HCT116 (cell line): ENCODE results near the gene PDZD8.

Experiments used
- EZH2 ChIP-seq: fragments of 200-600 bp; sonication (generic); IDR thresholded peaks from 2 replicates; pipeline ENCODE4 v1.6.1; 2017; ENCODE audit warnings: antibody characterized with exemption, mixed run types
- EZH2phosphoT487 ChIP-seq: fragments of 200-600 bp; IDR thresholded peaks from 2 replicates; pipeline ENCODE4 v1.6.1; 2018; ENCODE audit warnings: antibody characterized with exemption, borderline replicate concordance
- JUND ChIP-seq: IDR thresholded peaks from 2 replicates; pipeline ENCODE4 v1.6.1; 2012
- SRF ChIP-seq: IDR thresholded peaks from 2 replicates; pipeline ENCODE4 v1.6.1; 2012; ENCODE audit warnings: low read depth
- ZNF274 ChIP-seq: fragments of 200-500 bp; sonication (Bioruptor generic); IDR thresholded peaks from 2 replicates; pipeline ENCODE4 v1.6.1; 2014; ENCODE audit warnings: mild to moderate bottlenecking, low read depth, low read length, inconsistent platforms
- TF ChIP-seq, protein P1 (sequence below), 3 experiments: fragments of 200-600 bp in 1 of 3; sonication (generic) in 1 of 3; IDR thresholded peaks in 2 of 3; conservative IDR thresholded peaks in 1 of 3; 2 replicates each; pipeline ENCODE4 v1.5.1; 2012 to 2017; ENCODE audit warnings: low read depth in 2 of 3, low read length in 2 of 3, antibody characterized with exemption in 1 of 3, borderline replicate concordance in 1 of 3, control low read depth in 1 of 3, mild to moderate bottlenecking in 1 of 3, mixed read lengths in 1 of 3, mixed run types in 1 of 3, moderate library complexity in 1 of 3; ENCODE audit not compliant: insufficient read depth in 1 of 3
- TF ChIP-seq, protein P2 (sequence below): IDR thresholded peaks from 2 replicates; pipeline ENCODE4 v1.6.1; 2012
- TF ChIP-seq, protein P3 (sequence below): IDR thresholded peaks from 2 replicates; pipeline ENCODE4 v1.6.1; 2012

DNA sequence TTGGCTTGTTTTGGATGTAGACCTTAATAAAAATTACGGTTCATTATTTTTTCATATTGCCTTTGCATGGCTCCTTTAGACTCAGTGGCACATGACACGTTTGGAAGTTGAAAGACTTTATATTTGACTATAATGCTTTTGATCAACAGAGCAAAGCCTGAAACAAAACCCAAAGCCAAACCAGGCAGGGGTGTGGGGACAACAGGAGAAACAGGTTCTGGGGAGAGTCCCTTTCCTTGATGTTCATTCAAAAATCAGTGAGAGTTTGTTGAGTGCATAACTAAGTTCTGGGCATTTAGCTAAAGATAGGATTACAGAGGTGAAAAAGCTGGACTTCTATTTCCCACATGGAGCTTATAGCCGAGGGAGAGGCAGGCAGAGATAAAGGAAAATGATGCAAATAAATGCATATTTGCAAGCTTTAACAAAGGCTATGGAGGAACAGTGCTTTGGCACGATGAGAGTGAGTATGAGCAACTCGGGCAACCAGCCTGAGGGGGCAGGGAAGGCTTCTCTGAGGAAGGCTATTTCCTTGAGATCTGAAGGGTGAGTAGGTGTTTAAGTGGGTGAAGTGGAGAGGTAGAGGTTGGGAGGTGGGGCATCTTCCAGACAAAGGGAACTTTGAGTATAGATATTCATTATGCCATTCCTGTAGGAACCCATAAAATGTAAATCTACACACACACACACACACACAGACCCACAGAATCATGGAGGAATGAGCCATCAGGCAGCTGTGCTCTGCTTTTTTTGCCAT lies 34.5 kb upstream of the PDZD8 start:
- TF ChIP-seq, protein P1, sequence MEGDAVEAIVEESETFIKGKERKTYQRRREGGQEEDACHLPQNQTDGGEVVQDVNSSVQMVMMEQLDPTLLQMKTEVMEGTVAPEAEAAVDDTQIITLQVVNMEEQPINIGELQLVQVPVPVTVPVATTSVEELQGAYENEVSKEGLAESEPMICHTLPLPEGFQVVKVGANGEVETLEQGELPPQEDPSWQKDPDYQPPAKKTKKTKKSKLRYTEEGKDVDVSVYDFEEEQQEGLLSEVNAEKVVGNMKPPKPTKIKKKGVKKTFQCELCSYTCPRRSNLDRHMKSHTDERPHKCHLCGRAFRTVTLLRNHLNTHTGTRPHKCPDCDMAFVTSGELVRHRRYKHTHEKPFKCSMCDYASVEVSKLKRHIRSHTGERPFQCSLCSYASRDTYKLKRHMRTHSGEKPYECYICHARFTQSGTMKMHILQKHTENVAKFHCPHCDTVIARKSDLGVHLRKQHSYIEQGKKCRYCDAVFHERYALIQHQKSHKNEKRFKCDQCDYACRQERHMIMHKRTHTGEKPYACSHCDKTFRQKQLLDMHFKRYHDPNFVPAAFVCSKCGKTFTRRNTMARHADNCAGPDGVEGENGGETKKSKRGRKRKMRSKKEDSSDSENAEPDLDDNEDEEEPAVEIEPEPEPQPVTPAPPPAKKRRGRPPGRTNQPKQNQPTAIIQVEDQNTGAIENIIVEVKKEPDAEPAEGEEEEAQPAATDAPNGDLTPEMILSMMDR (IDR thresholded peaks at IDR 0.05 in 2 of 3, conservative IDR thresholded peaks at IDR 0.05 in 1 of 3; ENCODE audit: borderline replicate concordance in 1 of 3, insufficient read depth in 1 of 3, low read depth in 2 of 3, low read length in 2 of 3), result no peak
- TF ChIP-seq SRF, result no peak
- TF ChIP-seq ZNF274, result no peak
- no peak for TF ChIP-seq EZH2phosphoT487
- no peak for TF ChIP-seq EZH2
- TF ChIP-seq, protein P2, sequence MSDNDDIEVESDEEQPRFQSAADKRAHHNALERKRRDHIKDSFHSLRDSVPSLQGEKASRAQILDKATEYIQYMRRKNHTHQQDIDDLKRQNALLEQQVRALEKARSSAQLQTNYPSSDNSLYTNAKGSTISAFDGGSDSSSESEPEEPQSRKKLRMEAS, result no peak
- no peak for TF ChIP-seq JUND
- TF ChIP-seq, protein P3, sequence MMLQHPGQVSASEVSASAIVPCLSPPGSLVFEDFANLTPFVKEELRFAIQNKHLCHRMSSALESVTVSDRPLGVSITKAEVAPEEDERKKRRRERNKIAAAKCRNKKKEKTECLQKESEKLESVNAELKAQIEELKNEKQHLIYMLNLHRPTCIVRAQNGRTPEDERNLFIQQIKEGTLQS, result no peak
